ENCODE data around the gene ACSL6.

- TF ChIP-seq CTCF (IDR thresholded peaks at IDR 0.05) (no peak), POLR2A (IDR thresholded peaks at IDR 0.05) (no peak)
Observed at GRCh38 chr5:131983244-131983771, 28.1 kb downstream of the ACSL6 start.

All from esophagus squamous epithelium (tissue), 4 donors.